K562 (cell line): ENCODE measurements around the gene CYB5R4. TPM values are rescaled to one million over a fixed set of nuclear protein-coding genes. Genes with fewer than 3 reads are reported as not detected.
A peak's percentile ranks its signal among the peaks of the same experiment; 100 is the strongest.
"Not testable (repeated sequence)": the region's sequence is repeated elsewhere in the genome, so short reads cannot be mapped to it uniquely, and the experiment has no call there.

Source experiments
- C11orf30 ChIP-seq: fragments of 450-650 bp; IDR thresholded peaks from 2 replicates; pipeline ENCODE4 v1.6.1; 2016; ENCODE audit warnings: low read depth, mild to moderate bottlenecking
- CBFA2T2 ChIP-seq: fragments of 450-650 bp; conservative IDR thresholded peaks from 2 replicates; pipeline ENCODE4 v1.6.1; 2017; ENCODE audit warnings: mild to moderate bottlenecking
- FOXM1 ChIP-seq, 2 experiments: fragments of 450-650 bp in 1 of 2; sonication (generic) in 1 of 2; formaldehyde crosslinking in 1 of 2; IDR thresholded peaks; 2 replicates each; pipeline versions ENCODE4 v1.6.1 to v1.9.0; 2017 to 2022; ENCODE audit warnings: low read depth in 2 of 2, mild to moderate bottlenecking in 2 of 2, missing genetic modification reagents in 1 of 2, moderate library complexity in 1 of 2
- GATA2 ChIP-seq: sonication (generic); formaldehyde crosslinking; IDR thresholded peaks from 2 replicates; pipeline ENCODE4 v1.4.0; 2020; ENCODE audit warnings: mild to moderate bottlenecking, missing genetic modification reagents
- GATAD2A ChIP-seq: fragments of 450-650 bp; IDR thresholded peaks from 2 replicates; pipeline ENCODE4 v1.6.1; 2017
- KDM1A ChIP-seq, 2 experiments: fragments of 450-650 bp; IDR thresholded peaks; 2 replicates each; pipeline ENCODE4 v1.6.1; 2016; ENCODE audit warnings: mild to moderate bottlenecking in 2 of 2
- MGA ChIP-seq: fragments of 450-650 bp; IDR thresholded peaks from 2 replicates; pipeline ENCODE4 v1.6.1; 2016; ENCODE audit warnings: mild to moderate bottlenecking, moderate library complexity
- SPI1 ChIP-seq: IDR thresholded peaks from 2 replicates; pipeline ENCODE4 v1.6.1; 2011; ENCODE audit warnings: low read depth, low read length, control low read depth, borderline replicate concordance
- TEAD1 ChIP-seq, 2 experiments: fragments of 450-650 bp in 1 of 2; sonication (generic) in 1 of 2; formaldehyde crosslinking; IDR thresholded peaks; 2 replicates each; pipeline versions ENCODE4 v1.4.0 to v1.8.0; 2020 to 2022; ENCODE audit warnings: mild to moderate bottlenecking in 2 of 2, missing genetic modification reagents in 1 of 2
- TRIM24 ChIP-seq, 2 experiments: fragments of 450-650 bp; IDR thresholded peaks; 2 replicates each; pipeline ENCODE4 v1.6.1; 2016
- polyA plus RNA-seq, 8 experiments: library from polyadenylated mRNA; depleted of rRNA in 4 of 8; stranded (reverse) in 5 of 8; unstranded in 3 of 8; fragments of >200 nt; fragmentation: Nextera tagmentation in 2 of 8; fragmentation: Illumina TruSeq in 1 of 8; extraction: Ambion mirVana in 2 of 8; extraction: Trizol in 1 of 8; gene quantifications; 2 replicates each; pipeline versions ENCODE4 v1.2.1 to v1.2.3, GENCODE V29; 2011 to 2014; ENCODE audit warnings: inconsistent platforms in 1 of 8, missing spikeins in 1 of 8
- total RNA-seq, 7 experiments: library from RNA; depleted of rRNA in 6 of 7; stranded (reverse); fragments of >200 nt in 6 of 7; fragmentation: Illumina TruSeq in 2 of 7; extraction: Trizol in 2 of 7; gene quantifications; 2 replicates each; pipeline versions ENCODE4 v1.2.1 to v1.2.3, GENCODE V29; 2011 to 2021; ENCODE audit warnings: low replicate concordance in 1 of 7
- TF ChIP-seq, protein P1 (sequence below): fragments of 450-650 bp; formaldehyde crosslinking; IDR thresholded peaks from 2 replicates; pipeline ENCODE4 v1.4.0; 2020; ENCODE audit warnings: mild to moderate bottlenecking, mixed read lengths
- TF ChIP-seq, protein P2 (sequence below): fragments of 450-650 bp; IDR thresholded peaks from 2 replicates; pipeline ENCODE4 v1.6.1; 2016; ENCODE audit warnings: mild to moderate bottlenecking

CYB5R4 gene
- total and polyA plus RNA-seq, 9 of the 15 experiments (the other 6 are each of a cell fraction or from before 2014, with no cell fraction given), result 5.9 to 23.1 (median 19.0) TPM

- TF ChIP-seq, protein P1, sequence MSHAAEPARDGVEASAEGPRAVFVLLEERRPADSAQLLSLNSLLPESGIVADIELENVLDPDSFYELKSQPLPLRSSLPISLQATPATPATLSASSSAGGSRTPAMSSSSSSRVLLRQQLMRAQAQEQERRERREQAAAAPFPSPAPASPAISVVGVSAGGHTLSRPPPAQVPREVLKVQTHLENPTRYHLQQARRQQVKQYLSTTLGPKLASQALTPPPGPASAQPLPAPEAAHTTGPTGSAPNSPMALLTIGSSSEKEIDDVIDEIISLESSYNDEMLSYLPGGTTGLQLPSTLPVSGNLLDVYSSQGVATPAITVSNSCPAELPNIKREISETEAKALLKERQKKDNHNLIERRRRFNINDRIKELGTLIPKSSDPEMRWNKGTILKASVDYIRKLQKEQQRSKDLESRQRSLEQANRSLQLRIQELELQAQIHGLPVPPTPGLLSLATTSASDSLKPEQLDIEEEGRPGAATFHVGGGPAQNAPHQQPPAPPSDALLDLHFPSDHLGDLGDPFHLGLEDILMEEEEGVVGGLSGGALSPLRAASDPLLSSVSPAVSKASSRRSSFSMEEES, result peak; percentile 54
- peak; percentile 24 to 78; a peak in 2 of 4 replicates for TF ChIP-seq TRIM24 (IDR thresholded peaks at IDR 0.05)
- peak; percentile 22; the same call in 1 of the 2 replicates for TF ChIP-seq C11orf30
- peak; percentile 61 for TF ChIP-seq SPI1
- TF ChIP-seq KDM1A (IDR thresholded peaks at IDR 0.05), result peak; percentile 8 to 20; a peak in 1 of 4 replicates
- TF ChIP-seq, protein P2, sequence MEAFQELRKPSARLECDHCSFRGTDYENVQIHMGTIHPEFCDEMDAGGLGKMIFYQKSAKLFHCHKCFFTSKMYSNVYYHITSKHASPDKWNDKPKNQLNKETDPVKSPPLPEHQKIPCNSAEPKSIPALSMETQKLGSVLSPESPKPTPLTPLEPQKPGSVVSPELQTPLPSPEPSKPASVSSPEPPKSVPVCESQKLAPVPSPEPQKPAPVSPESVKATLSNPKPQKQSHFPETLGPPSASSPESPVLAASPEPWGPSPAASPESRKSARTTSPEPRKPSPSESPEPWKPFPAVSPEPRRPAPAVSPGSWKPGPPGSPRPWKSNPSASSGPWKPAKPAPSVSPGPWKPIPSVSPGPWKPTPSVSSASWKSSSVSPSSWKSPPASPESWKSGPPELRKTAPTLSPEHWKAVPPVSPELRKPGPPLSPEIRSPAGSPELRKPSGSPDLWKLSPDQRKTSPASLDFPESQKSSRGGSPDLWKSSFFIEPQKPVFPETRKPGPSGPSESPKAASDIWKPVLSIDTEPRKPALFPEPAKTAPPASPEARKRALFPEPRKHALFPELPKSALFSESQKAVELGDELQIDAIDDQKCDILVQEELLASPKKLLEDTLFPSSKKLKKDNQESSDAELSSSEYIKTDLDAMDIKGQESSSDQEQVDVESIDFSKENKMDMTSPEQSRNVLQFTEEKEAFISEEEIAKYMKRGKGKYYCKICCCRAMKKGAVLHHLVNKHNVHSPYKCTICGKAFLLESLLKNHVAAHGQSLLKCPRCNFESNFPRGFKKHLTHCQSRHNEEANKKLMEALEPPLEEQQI, result peak; percentile 49; the same call in 1 of the 2 replicates
- TF ChIP-seq GATA2 (CRISPR knock-in tag), result peak; percentile 43; the same call in 1 of the 2 replicates
- peak; percentile 67 for TF ChIP-seq MGA
- 0 out of 2 replicates have a peak, but pooled peaks have one; percentile 37 for TF ChIP-seq GATAD2A
- peak; percentile 66 for TF ChIP-seq CBFA2T2
- 0 out of 2 replicates have a peak, but pooled peaks have one; percentile 18 for TF ChIP-seq FOXM1 (IDR thresholded peaks at IDR 0.05; ENCODE audit: low read depth)
- not testable (repeated sequence) for TF ChIP-seq FOXM1 (CRISPR knock-in tag; IDR thresholded peaks at IDR 0.05; ENCODE audit: low read depth)
- TF ChIP-seq TEAD1 (CRISPR knock-in tag; IDR thresholded peaks at IDR 0.05), result peak in 1 of 2 experiments; percentile 29; a peak in 1 of 4 replicates
Measured at GRCh38 chr6:83946201-83946833, 86.8 kb downstream of the CYB5R4 start (continued).
